ENCODE data around the gene CACNA1H.

GRCh38 chr16:1256874-1257322 lies 104.0 kb downstream of the CACNA1H start:
- no peak for TF ChIP-seq CTCF (conservative IDR thresholded peaks at IDR 0.05; ENCODE audit: low read depth, low read length)
- no peak for TF ChIP-seq EZH2 (IDR thresholded peaks at IDR 0.05; ENCODE audit: borderline replicate concordance, low read depth, low read length, poor library complexity, severe bottlenecking)

Data from A673 (cell line).